Measurements from ENCODE around the gene ARHGAP23. TPM values are rescaled to one million over a fixed set of nuclear protein-coding genes. Genes with fewer than 3 reads are reported as not detected.
"Not testable (repeated sequence)": the region's sequence is repeated elsewhere in the genome, so short reads cannot be mapped to it uniquely, and the experiment has no call there.

Gene ARHGAP23
- total and polyA plus RNA-seq, 4 experiments from 2014 or later, result 0.04 to 0.23 TPM; not detected in 2

DNA sequence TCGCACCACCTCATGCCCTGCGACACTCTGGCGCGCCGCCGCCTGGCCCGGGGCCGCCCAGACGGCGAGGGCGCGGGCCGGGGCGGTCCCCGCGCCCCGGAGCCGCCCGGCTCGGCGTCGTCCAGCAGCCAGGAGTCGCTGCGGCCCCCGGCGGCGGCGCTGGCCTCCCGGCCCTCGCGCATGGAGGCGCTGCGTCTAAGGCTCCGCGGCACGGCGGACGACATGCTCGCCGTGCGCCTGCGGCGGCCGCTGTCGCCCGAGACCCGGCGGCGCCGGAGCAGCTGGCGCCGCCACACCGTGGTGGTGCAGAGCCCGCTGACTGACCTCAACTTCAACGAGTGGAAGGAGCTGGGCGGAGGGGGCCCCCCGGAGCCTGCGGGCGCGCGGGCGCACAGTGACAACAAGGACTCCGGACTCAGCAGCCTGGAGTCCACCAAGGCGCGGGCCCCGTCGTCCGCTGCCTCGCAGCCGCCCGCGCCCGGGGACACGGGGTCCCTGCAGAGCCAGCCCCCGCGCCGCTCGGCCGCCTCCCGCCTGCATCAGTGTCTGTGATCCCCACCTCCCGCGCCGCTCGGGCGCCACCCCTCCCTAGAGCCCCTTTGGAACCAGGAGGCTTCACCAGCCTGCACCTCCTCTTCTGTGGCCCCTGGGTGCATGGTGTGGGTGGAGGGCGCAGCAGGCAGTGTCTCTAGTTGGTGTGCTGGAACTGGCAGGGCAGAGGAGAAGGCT is 82.3 kb downstream of the ARHGAP23 start:
- H3K27me3 Mint-ChIP-seq, result peaks cover 27 to 48% of the 10 kb centered on the region in 2 donors
- peak overlapping the region; percentile 4 to 77 (median 58) for H3K4me3 Mint-ChIP-seq
- H3K4me1 Mint-ChIP-seq, result peaks cover 3 to 21% (median 9%) of the 10 kb centered on the region in 4 donors
- Histone ChIP-seq H3K27me3 (ENCODE audit: insufficient read depth, low read length) (peaks cover 11% of the 10 kb centered on the region), H3K9me3 (ENCODE audit: control insufficient read depth in 1 of 2, low read length in 2 of 2) (no peaks in the 10 kb centered on the region), H3K4me3 (ENCODE audit: low read length in 2 of 2) (no peak overlapping the region), H3K27ac (ENCODE audit: low read depth, low read length) (no peak overlapping the region), H3K4me1 (ENCODE audit: insufficient read depth, low read length) (peaks cover 7% of the 10 kb centered on the region), H3K36me3 (ENCODE audit: insufficient read depth, low read length) (no peaks in the 10 kb centered on the region)
- no peaks in the 10 kb centered on the region for H3K36me3 Mint-ChIP-seq
- H3K27ac Mint-ChIP-seq, result no peak overlapping the region
- intact Hi-C loops (cut with micrococcal nuclease), result no loop called here
- CTCF ChIA-PET (ENCODE audit: partially characterized antibody), result no interaction called here
- no peak for DNase-seq
- no peaks in the 10 kb centered on the region for H3K9me3 Mint-ChIP-seq
- POLR2A ChIA-PET (ENCODE audit: partially characterized antibody), result no interaction called here

DNA sequence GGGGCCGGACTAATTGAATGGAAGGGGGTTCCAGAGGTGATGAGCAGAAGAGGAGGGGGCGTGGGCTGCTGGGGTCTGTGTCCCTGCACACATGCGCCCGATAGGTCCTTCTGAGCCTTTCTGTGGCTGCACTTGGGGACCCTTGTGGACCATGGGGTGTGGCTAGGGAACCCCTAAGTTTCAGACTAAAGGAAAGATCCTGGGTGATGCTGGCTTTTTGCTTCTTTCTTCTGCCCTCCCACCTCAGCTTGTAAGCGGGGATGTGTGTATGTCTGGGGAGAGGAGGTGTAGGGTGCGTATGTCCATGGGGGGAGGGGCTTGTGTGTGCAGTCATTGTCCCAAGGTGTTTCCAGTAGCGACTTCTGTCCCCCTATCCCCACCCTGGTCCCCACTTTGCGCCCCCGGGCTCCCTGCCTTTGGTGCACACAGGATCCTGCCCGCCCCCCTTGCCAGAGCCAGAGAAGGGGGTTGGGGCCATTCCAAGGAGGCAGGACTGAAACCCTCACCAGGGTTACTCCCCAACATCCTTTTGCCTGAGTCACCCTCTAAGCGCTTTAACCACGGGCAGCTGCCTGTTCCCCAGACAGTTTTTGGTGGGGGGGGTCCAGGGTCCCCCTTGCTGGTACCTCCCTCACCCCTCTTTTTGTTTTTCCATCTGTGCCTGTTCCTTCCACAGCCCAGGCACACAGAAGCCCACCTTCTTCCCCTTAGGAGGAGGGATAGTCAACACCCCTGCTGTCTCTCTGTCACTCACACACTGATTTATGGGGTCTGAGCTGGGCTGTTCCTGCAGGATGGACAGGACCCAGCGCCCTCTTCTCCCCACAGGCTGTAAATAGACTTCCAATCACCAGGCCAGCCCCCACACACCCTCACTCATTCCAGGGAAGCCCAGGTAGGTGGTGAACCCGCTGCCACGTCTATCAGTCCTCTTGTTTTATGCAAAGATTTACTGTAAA is 83.2 kb downstream of the ARHGAP23 start:
- Histone ChIP-seq H3K4me1 (ENCODE audit: insufficient read depth, low read length) (peaks cover 7% of the 10 kb centered on the region), H3K27me3 (ENCODE audit: insufficient read depth, low read length) (peaks cover 11% of the 10 kb centered on the region), H3K9me3 (ENCODE audit: control insufficient read depth in 1 of 2, low read length in 2 of 2) (no peaks in the 10 kb centered on the region), H3K4me3 (ENCODE audit: low read length in 2 of 2) (no peak overlapping the region), H3K27ac (ENCODE audit: low read depth, low read length) (no peak overlapping the region), H3K36me3 (ENCODE audit: insufficient read depth, low read length) (no peaks in the 10 kb centered on the region)
- CTCF ChIA-PET (ENCODE audit: partially characterized antibody), result no interaction called here
- POLR2A ChIA-PET (ENCODE audit: partially characterized antibody), result no interaction called here
- intact Hi-C loops (cut with micrococcal nuclease), result no loop called here
- Mint-ChIP-seq H3K4me3 (peak overlapping the region; percentile 4 to 77 (median 58)), H3K27me3 (peaks cover 27 to 48% of the 10 kb centered on the region in 2 donors), H3K36me3 (no peaks in the 10 kb centered on the region), H3K9me3 (no peaks in the 10 kb centered on the region), H3K4me1 (peaks cover 3 to 21% (median 9%) of the 10 kb centered on the region in 4 donors), H3K27ac (no peak overlapping the region)
- no peak for DNase-seq

DNA sequence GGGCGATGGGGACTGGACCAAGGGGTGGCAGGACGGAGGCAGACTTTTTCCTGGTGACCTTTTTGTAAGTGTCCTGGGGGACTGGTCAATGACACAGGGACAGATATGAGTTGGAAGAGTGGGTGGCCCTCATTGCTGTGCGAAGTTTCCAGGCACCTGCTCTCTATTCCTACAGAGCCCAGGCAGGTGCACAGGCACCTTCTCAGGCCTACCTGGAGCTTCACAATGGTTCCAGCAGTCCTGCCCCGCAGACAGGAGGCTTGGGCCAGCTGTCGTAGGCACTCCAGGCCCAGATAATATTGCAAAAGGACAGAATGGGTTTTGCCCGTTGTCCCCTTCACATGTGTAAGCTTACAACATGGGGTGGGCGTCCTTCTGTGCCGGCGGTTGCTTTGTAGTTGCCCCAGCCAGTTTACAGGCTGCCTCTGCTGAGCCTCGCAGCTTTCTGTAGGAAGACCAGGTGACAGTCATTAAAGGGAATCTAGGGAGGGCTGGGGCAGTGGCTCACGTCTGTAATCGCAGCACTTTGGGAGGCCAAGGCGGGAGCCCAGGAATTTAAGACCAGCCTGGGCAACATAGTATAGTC is 84.3 kb downstream of the ARHGAP23 start:
- H3K27ac Mint-ChIP-seq, result peak overlapping the region in 1 of 7 donors; percentile 37
- Histone ChIP-seq H3K36me3 (ENCODE audit: insufficient read depth, low read length) (no peaks in the 10 kb centered on the region), H3K4me1 (ENCODE audit: insufficient read depth, low read length) (peaks cover 7% of the 10 kb centered on the region), H3K27me3 (ENCODE audit: insufficient read depth, low read length) (peaks cover 11% of the 10 kb centered on the region), H3K9me3 (ENCODE audit: control insufficient read depth in 1 of 2, low read length in 2 of 2) (no peaks in the 10 kb centered on the region), H3K4me3 (ENCODE audit: low read length in 2 of 2) (no peak overlapping the region), H3K27ac (ENCODE audit: low read depth, low read length) (no peak overlapping the region)
- POLR2A ChIA-PET (ENCODE audit: partially characterized antibody), result interaction anchor here (0.6 kb wide), 1 partner anchor 161 kb away, joined by 3 read pairs; no protein-coding TSS in a partner anchor
- H3K36me3 Mint-ChIP-seq, result no peaks in the 10 kb centered on the region
- intact Hi-C loops (cut with micrococcal nuclease), result no loop called here
- no peak overlapping the region for H3K4me3 Mint-ChIP-seq
- CTCF ChIA-PET (ENCODE audit: partially characterized antibody), result no interaction called here
- peaks cover 3 to 21% (median 9%) of the 10 kb centered on the region in 4 donors for H3K4me1 Mint-ChIP-seq
- no peak for DNase-seq
- H3K27me3 Mint-ChIP-seq, result peaks cover 27 to 48% of the 10 kb centered on the region in 2 donors
- H3K9me3 Mint-ChIP-seq, result no peaks in the 10 kb centered on the region

DNA sequence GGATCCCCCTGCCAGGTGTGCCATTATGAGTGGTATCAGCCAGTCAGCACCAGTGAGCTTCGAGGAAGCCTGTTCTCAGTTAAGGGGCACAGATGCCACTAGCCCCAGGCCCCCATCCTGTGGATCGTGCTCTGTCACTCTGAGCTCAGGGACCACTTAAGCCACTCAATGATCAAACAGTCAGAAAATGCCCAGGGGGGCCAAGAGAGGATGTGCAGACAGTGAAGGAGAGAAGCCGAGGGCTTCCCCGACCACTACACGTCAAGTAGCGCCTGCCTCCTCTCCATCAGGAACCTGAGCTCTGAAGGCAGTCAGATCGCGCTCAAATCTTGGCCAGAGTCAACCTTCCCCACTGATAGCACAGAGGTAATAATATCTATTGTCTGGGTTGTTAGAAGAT is 98.3 kb downstream of the ARHGAP23 start:
- H3K27ac ChIP-seq (ENCODE audit: low read depth, low read length); H3K4me1 ChIP-seq (ENCODE audit: insufficient read depth, low read length); H3K9me3 ChIP-seq (ENCODE audit: control insufficient read depth in 1 of 2, low read length in 2 of 2); DNase-seq; CTCF ChIA-PET (ENCODE audit: partially characterized antibody); H3K27me3 ChIP-seq (ENCODE audit: insufficient read depth, low read length); H3K36me3 Mint-ChIP-seq; H3K36me3 ChIP-seq (ENCODE audit: insufficient read depth, low read length); intact Hi-C loops (cut with micrococcal nuclease); H3K4me3 ChIP-seq (ENCODE audit: low read length in 2 of 2); H3K9me3 Mint-ChIP-seq; H3K4me1 Mint-ChIP-seq; POLR2A ChIA-PET (ENCODE audit: partially characterized antibody); H3K4me3 Mint-ChIP-seq; H3K27ac Mint-ChIP-seq: not testable (repeated sequence)
- H3K27me3 Mint-ChIP-seq, result peaks cover 17 to 24% of the 10 kb centered on the region in 2 donors

DNA sequence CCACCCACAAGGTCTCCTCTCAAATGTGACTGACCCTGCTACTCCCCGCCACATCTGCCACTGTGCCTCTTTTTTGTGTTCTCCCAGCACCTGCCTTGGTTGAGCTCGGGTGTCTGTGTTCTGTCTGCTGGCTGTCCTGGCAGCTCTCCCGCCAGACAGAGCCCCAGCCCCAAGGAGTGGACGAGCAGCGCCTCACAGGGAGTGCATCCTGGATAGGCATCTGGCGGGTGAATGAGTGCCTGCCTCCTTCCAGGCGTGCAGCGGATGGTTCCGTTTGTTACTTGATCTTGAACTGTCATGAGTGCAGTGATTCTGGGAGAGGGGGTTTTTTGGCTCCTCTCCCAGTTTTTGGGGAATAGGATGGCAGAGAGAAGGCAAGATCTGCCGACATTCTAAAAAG is 99.9 kb downstream of the ARHGAP23 start:
- H3K27me3 Mint-ChIP-seq, result peaks cover 20 to 27% of the 10 kb centered on the region in 2 donors
- H3K4me1 Mint-ChIP-seq; H3K27me3 ChIP-seq (ENCODE audit: insufficient read depth, low read length); H3K4me3 ChIP-seq (ENCODE audit: low read length in 2 of 2); DNase-seq; POLR2A ChIA-PET (ENCODE audit: partially characterized antibody); H3K4me3 Mint-ChIP-seq; H3K9me3 ChIP-seq (ENCODE audit: control insufficient read depth in 1 of 2, low read length in 2 of 2); intact Hi-C loops (cut with micrococcal nuclease); H3K27ac ChIP-seq (ENCODE audit: low read depth, low read length); H3K36me3 Mint-ChIP-seq; CTCF ChIA-PET (ENCODE audit: partially characterized antibody); H3K36me3 ChIP-seq (ENCODE audit: insufficient read depth, low read length); H3K4me1 ChIP-seq (ENCODE audit: insufficient read depth, low read length); H3K9me3 Mint-ChIP-seq: not testable (repeated sequence)
- peak overlapping the region in 1 of 7 donors; percentile 57 for H3K27ac Mint-ChIP-seq

DNA sequence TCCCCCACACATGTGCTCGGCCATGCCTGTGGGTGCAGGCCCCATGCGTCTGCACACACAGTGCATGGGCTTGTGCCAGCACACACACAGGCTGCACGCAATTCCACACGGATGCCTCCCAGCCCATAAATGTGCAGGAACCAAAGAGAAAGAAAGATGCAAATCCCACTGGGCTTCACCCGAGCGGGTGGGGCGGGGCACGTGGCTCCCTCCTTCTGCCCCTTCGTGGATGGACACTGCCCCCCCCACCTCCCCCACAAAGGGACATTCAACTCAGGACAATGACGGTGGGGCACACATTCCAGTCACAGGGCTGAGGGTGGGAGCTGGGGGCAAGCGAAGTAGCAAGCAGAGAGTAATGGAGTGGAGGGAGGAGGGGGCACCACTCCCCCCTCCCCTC is 102.6 kb downstream of the ARHGAP23 start:
- H3K4me1 Mint-ChIP-seq; H3K9me3 ChIP-seq (ENCODE audit: control insufficient read depth in 1 of 2, low read length in 2 of 2); intact Hi-C loops (cut with micrococcal nuclease); H3K4me3 ChIP-seq (ENCODE audit: low read length in 2 of 2); POLR2A ChIA-PET (ENCODE audit: partially characterized antibody); H3K27ac ChIP-seq (ENCODE audit: low read depth, low read length); CTCF ChIA-PET (ENCODE audit: partially characterized antibody); H3K4me3 Mint-ChIP-seq; H3K27ac Mint-ChIP-seq; H3K36me3 Mint-ChIP-seq; H3K36me3 ChIP-seq (ENCODE audit: insufficient read depth, low read length); H3K9me3 Mint-ChIP-seq; H3K27me3 ChIP-seq (ENCODE audit: insufficient read depth, low read length); H3K4me1 ChIP-seq (ENCODE audit: insufficient read depth, low read length); DNase-seq: not testable (repeated sequence)
- peaks cover 26 to 33% of the 10 kb centered on the region in 2 donors for H3K27me3 Mint-ChIP-seq

DNA sequence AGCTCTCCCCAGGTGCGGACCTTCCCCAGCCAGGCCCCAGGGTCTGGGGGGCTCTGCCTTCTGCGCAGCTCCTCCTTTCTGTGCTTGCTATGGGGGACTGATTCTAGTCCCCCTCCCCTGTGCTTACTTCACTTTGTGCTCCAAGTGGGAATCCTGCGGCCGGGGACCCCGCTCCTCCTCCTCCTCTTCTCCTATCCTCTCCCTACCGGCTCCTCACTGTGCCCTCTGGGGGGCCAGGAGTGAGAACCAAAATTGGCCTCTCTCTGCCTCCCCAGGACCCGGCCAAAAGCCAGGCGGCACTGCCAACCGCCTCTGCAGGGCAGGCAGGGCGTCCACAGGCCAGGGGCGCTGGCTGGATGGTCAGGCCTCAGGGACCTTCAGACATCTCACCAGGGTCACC is 103.5 kb downstream of the ARHGAP23 start:
- H3K27ac ChIP-seq (ENCODE audit: low read depth, low read length); H3K4me3 Mint-ChIP-seq; H3K9me3 ChIP-seq (ENCODE audit: control insufficient read depth in 1 of 2, low read length in 2 of 2); H3K4me1 Mint-ChIP-seq; H3K36me3 ChIP-seq (ENCODE audit: insufficient read depth, low read length); DNase-seq; CTCF ChIA-PET (ENCODE audit: partially characterized antibody); H3K4me1 ChIP-seq (ENCODE audit: insufficient read depth, low read length); H3K27ac Mint-ChIP-seq; H3K9me3 Mint-ChIP-seq; POLR2A ChIA-PET (ENCODE audit: partially characterized antibody); H3K36me3 Mint-ChIP-seq; intact Hi-C loops (cut with micrococcal nuclease); H3K4me3 ChIP-seq (ENCODE audit: low read length in 2 of 2); H3K27me3 ChIP-seq (ENCODE audit: insufficient read depth, low read length): not testable (repeated sequence)
- H3K27me3 Mint-ChIP-seq, result peaks cover 29 to 37% of the 10 kb centered on the region in 2 donors
